CD14-positive monocyte (primary cell): ENCODE measurements around the gene CTNNA3. TPM values are rescaled to one million over a fixed set of nuclear protein-coding genes. Genes with fewer than 3 reads are reported as not detected.

Experiments
- DNase-seq, 3 donors: peaks; one replicate each; pipeline ENCODE4 v3.0.0-alpha.2; 2011 to 2022
- H2AFZ ChIP-seq: 2 replicates; pipeline ENCODE4 v1.6.0; 2012; ENCODE audit warnings: mild to moderate bottlenecking, low read depth, low read length, inconsistent platforms; ENCODE audit not compliant: insufficient read depth, poor library complexity, severe bottlenecking
- H3K27ac ChIP-seq, 2 donors: 1 replicate in 1 of 2; 2 replicates in 1 of 2; pipeline ENCODE4 v1.5.1; 2012 to 2013; ENCODE audit warnings: low read length in 2 of 2, control low read depth in 1 of 2, inconsistent platforms in 1 of 2, low read depth in 1 of 2, mild to moderate bottlenecking in 1 of 2
- H3K27me3 ChIP-seq, 2 donors: one replicate each; pipeline versions ENCODE4 v1.6.0 to v1.6.1; 2011 to 2013; ENCODE audit warnings: low read length in 2 of 2; ENCODE audit not compliant: control insufficient read depth in 2 of 2, insufficient read depth in 2 of 2
- H3K36me3 ChIP-seq, 2 donors: replicated peaks in 1 of 2; 1 replicate in 1 of 2; 2 replicates in 1 of 2; pipeline versions ENCODE4 v1.5.1 to v1.6.1; 2012 to 2013; ENCODE audit warnings: low read length in 2 of 2, control low read depth in 1 of 2, inconsistent platforms in 1 of 2, mild to moderate bottlenecking in 1 of 2; ENCODE audit not compliant: insufficient read depth in 2 of 2, control insufficient read depth in 1 of 2
- H3K4me1 ChIP-seq, 2 donors: 1 replicate in 1 of 2; 2 replicates in 1 of 2; pipeline versions ENCODE4 v1.5.1 to v1.6.1; 2012 to 2013; ENCODE audit warnings: low read length in 2 of 2, control low read depth in 1 of 2, inconsistent platforms in 1 of 2, mild to moderate bottlenecking in 1 of 2, moderate library complexity in 1 of 2; ENCODE audit not compliant: insufficient read depth in 2 of 2, control insufficient read depth in 1 of 2
- H3K4me2 ChIP-seq: replicated peaks from 2 replicates; pipeline ENCODE3; 2012; ENCODE audit warnings: low read length, moderate library complexity, mild to moderate bottlenecking; ENCODE audit not compliant: poor library complexity, severe bottlenecking; ENCODE audit errors: extremely low read depth
- H3K4me3 ChIP-seq, 3 experiments: fragments of 200-600 bp in 1 of 3; sonication (generic) in 1 of 3; replicated peaks in 1 of 3; 1 replicate in 2 of 3; 2 replicates in 1 of 3; pipeline ENCODE4 v1.5.1; 2011 to 2013; ENCODE audit warnings: low read length in 3 of 3, mild to moderate bottlenecking in 3 of 3, control low read depth in 2 of 3, low read depth in 2 of 3, inconsistent platforms in 1 of 3, moderate library complexity in 1 of 3
- H3K79me2 ChIP-seq: 2 replicates; pipeline ENCODE4 v1.6.0; 2012; ENCODE audit warnings: mild to moderate bottlenecking, control low read depth, inconsistent platforms, low read length, moderate library complexity; ENCODE audit not compliant: insufficient read depth
- H3K9ac ChIP-seq: 2 replicates; pipeline ENCODE4 v1.6.0; 2017; ENCODE audit warnings: low read length, mild to moderate bottlenecking; ENCODE audit not compliant: insufficient read depth, poor library complexity, severe bottlenecking
- H3K9me3 ChIP-seq, 2 donors: replicated peaks in 1 of 2; 1 replicate in 1 of 2; 2 replicates in 1 of 2; pipeline versions ENCODE4 v1.5.1 to v1.6.1; 2012 to 2013; ENCODE audit warnings: low read length in 2 of 2, control low read depth in 1 of 2; ENCODE audit not compliant: control insufficient read depth in 1 of 2, insufficient read depth in 1 of 2
- H4K20me1 ChIP-seq: 2 replicates; pipeline ENCODE4 v1.6.0; 2012; ENCODE audit warnings: mild to moderate bottlenecking, low read length, control low read depth, moderate library complexity; ENCODE audit not compliant: insufficient read depth
- H3K27ac Mint-ChIP-seq, 7 donors: one replicate each; pipeline ENCODE4 v1.8.0; 2020; ENCODE audit warnings: mild to moderate bottlenecking in 7 of 7, mixed read lengths in 7 of 7, moderate library complexity in 6 of 7, inconsistent platforms in 2 of 7
- H3K27me3 Mint-ChIP-seq, 3 donors: one replicate each; pipeline ENCODE4 v1.8.0; 2021 to 2022; ENCODE audit warnings: low read depth in 3 of 3, mild to moderate bottlenecking in 3 of 3, mixed read lengths in 3 of 3, moderate library complexity in 3 of 3, inconsistent platforms in 1 of 3
- H3K36me3 Mint-ChIP-seq, 2 donors: one replicate each; pipeline ENCODE4 v1.8.0; 2020; ENCODE audit warnings: mixed read lengths in 2 of 2, inconsistent platforms in 1 of 2, mild to moderate bottlenecking in 1 of 2
- H3K4me1 Mint-ChIP-seq: one replicate; pipeline ENCODE4 v1.8.0; 2020; ENCODE audit warnings: mild to moderate bottlenecking, mixed read lengths
- H3K4me3 Mint-ChIP-seq, 2 donors: one replicate each; pipeline ENCODE4 v1.8.0; 2020; ENCODE audit warnings: mild to moderate bottlenecking in 2 of 2, mixed read lengths in 2 of 2, moderate library complexity in 1 of 2
- H3K9me3 Mint-ChIP-seq, 7 donors: one replicate each; pipeline ENCODE4 v1.8.0; 2020 to 2022; ENCODE audit warnings: mixed read lengths in 7 of 7, mild to moderate bottlenecking in 6 of 7, moderate library complexity in 6 of 7, inconsistent platforms in 2 of 7
- CTCF ChIP-seq: fragments of 200-600 bp; IDR thresholded peaks from one replicate; pipeline ENCODE4 v1.8.0; 2022; ENCODE audit warnings: antibody characterized with exemption, mild to moderate bottlenecking
- WGBS: methylation state at CpG from one replicate; pipeline ENCODE4 v1.1.5; 2013; ENCODE audit warnings: missing lambda C conversion rate; ENCODE audit not compliant: insufficient coverage; 5-methylcytosine and 5-hydroxymethylcytosine counted together
- intact Hi-C, 2 donors: fragments of 100-400 bp; cut with micrococcal nuclease; formaldehyde crosslinking; loops; one replicate each; pipeline versions ENCODE4 v1.15.0 to v1.15.1; 2023
- polyA plus RNA-seq, 3 donors: library from polyadenylated mRNA; depleted of rRNA in 1 of 3; unstranded in 2 of 3; stranded (reverse) in 1 of 3; fragments of 300-500 nt in 2 of 3; fragments of >200 nt in 1 of 3; fragmentation: Illumina TruSeq in 2 of 3; gene quantifications; 1 replicate in 2 of 3; 2 replicates in 1 of 3; pipeline ENCODE4 v1.2.3, GENCODE V29; 2012 to 2021

CTNNA3 gene
- polyA plus RNA-seq, 3 donors, result not detected

GRCh38 chr10:66637273-66638036, 1058.5 kb downstream of the CTNNA3 start:
- Histone ChIP-seq H4K20me1 (no peaks in the 10 kb centered on the region), H3K27me3 (no peaks in the 10 kb centered on the region), H3K4me1 (no peaks in the 10 kb centered on the region), H3K79me2 (no peaks in the 10 kb centered on the region), H3K36me3 (no peaks in the 10 kb centered on the region), H3K4me3 (no peak overlapping the region), H3K9me3 (no peaks in the 10 kb centered on the region), H3K4me2 (no peak overlapping the region), H2AFZ (no peak overlapping the region), H3K9ac (no peak overlapping the region), H3K27ac (no peak overlapping the region)
- intact Hi-C loops, result no loop called here
- Mint-ChIP-seq H3K27me3 (no peaks in the 10 kb centered on the region), H3K4me3 (no peak overlapping the region), H3K4me1 (no peaks in the 10 kb centered on the region), H3K27ac (no peak overlapping the region), H3K36me3 (no peaks in the 10 kb centered on the region), H3K9me3 (peaks cover 0 to 6% (median 0%) of the 10 kb centered on the region in 7 donors)
- WGBS, result 73% methylated on average over 3 of the region's 3 CpGs
- DNase-seq, result no peak
- TF ChIP-seq CTCF, result no peak

DNA sequence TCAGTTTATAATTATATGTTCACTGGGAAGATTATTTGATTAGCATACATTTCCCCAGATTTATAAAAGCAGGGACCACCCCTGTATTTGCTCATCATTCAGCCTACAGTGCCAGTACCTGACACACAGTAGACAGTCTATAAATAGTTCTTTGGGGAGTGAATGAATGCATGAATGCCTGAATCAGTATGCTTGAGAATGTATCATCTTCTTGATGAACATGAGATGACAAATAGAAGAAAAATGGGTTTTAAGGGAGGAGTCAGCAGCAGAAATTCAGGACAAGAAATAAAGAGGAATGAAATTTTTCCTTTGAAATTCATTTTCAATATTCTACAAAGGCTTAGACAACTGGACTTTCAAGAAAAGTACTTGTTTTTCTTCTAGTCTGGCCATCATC, 1066.0 kb downstream of the CTNNA3 start:
- intact Hi-C loops, result no loop called here
- H3K27me3 Mint-ChIP-seq, result no peaks in the 10 kb centered on the region
- H3K9ac ChIP-seq, result no peak overlapping the region

More for the DNA sequence above, 1066.0 kb downstream of the CTNNA3 start:
- H3K27ac Mint-ChIP-seq, result no peak overlapping the region
- no peaks in the 10 kb centered on the region for H3K36me3 ChIP-seq
- H2AFZ ChIP-seq, result no peak overlapping the region
- no peaks in the 10 kb centered on the region for H3K9me3 ChIP-seq
- no peak overlapping the region for H3K4me3 Mint-ChIP-seq
- no peak for DNase-seq
- H3K36me3 Mint-ChIP-seq, result no peaks in the 10 kb centered on the region
- H3K4me2 ChIP-seq, result no peak overlapping the region
- no peaks in the 10 kb centered on the region for H4K20me1 ChIP-seq
- no peaks in the 10 kb centered on the region for H3K4me1 ChIP-seq
- H3K4me1 Mint-ChIP-seq, result no peaks in the 10 kb centered on the region
- no peak for TF ChIP-seq CTCF
- H3K9me3 Mint-ChIP-seq, result peaks cover 0 to 4% (median 0%) of the 10 kb centered on the region in 7 donors
- no peak overlapping the region for H3K27ac ChIP-seq
- no peak overlapping the region for H3K4me3 ChIP-seq
- H3K79me2 ChIP-seq, result no peaks in the 10 kb centered on the region
- H3K27me3 ChIP-seq, result no peaks in the 10 kb centered on the region
